Lung (tissue), 12 donors: ENCODE results near the gene DYRK1A. TPM values are rescaled to one million over a fixed set of nuclear protein-coding genes. Genes with fewer than 3 reads are reported as not detected.
A peak's percentile ranks its signal among the peaks of the same experiment; 100 is the strongest.

ENCODE experiments used
- ATAC-seq: fragments of 200-7000 bp; cut with Tn5 transposase; one replicate; pipeline ENCODE4 v1.9.1; 2020; ENCODE audit warnings: moderate number of reproducible peaks; ENCODE audit not compliant: insufficient read depth, low FRiP score
- DNase-seq, 3 donors: peaks; one replicate each; pipeline ENCODE4 v3.0.0-alpha.2; 2013 to 2017
- H3K27ac ChIP-seq, 2 donors: one replicate each; pipeline ENCODE4 v1.5.1; 2013; ENCODE audit warnings: mild to moderate bottlenecking in 2 of 2, moderate library complexity in 2 of 2, control low read depth in 1 of 2, inconsistent platforms in 1 of 2, low read depth in 1 of 2, low read length in 1 of 2
- H3K27me3 ChIP-seq, 3 donors: one replicate each; pipeline ENCODE4 v1.5.1; 2013; ENCODE audit warnings: low read length in 2 of 3; ENCODE audit not compliant: control insufficient read depth in 3 of 3, insufficient read depth in 3 of 3
- H3K36me3 ChIP-seq, 4 donors: one replicate each; pipeline ENCODE4 v1.5.1; 2013; ENCODE audit warnings: low read length in 4 of 4, mild to moderate bottlenecking in 1 of 4, moderate library complexity in 1 of 4; ENCODE audit not compliant: control insufficient read depth in 4 of 4, insufficient read depth in 4 of 4
- H3K4me1 ChIP-seq, 5 donors: one replicate each; pipeline ENCODE4 v1.5.1; 2013; ENCODE audit warnings: low read length in 5 of 5, mild to moderate bottlenecking in 2 of 5, moderate library complexity in 1 of 5; ENCODE audit not compliant: control insufficient read depth in 5 of 5, insufficient read depth in 5 of 5
- H3K4me3 ChIP-seq: one replicate; pipeline ENCODE4 v1.5.1; 2013; ENCODE audit warnings: mild to moderate bottlenecking, control low read depth, moderate library complexity
- H3K9ac ChIP-seq, 2 donors: one replicate each; pipeline ENCODE4 v1.5.1; 2013; ENCODE audit warnings: low read length in 2 of 2, control low read depth in 1 of 2; ENCODE audit not compliant: insufficient read depth in 1 of 2
- H3K9me3 ChIP-seq, 4 donors: one replicate each; pipeline ENCODE4 v1.5.1; 2013; ENCODE audit warnings: low read length in 3 of 4, mild to moderate bottlenecking in 1 of 4, moderate library complexity in 1 of 4; ENCODE audit not compliant: control insufficient read depth in 4 of 4, insufficient read depth in 3 of 4
- WGBS, 2 donors: extraction: QIAGEN DNeasy Blood & Tissue Kit; methylation state at CpG; one replicate each; pipeline ENCODE4 v1.1.7; 2013; 5-methylcytosine and 5-hydroxymethylcytosine counted together
- polyA plus RNA-seq, 2 donors: library from polyadenylated mRNA; stranded (reverse); fragments of 200-250 nt; gene quantifications; one replicate each; pipeline ENCODE4 v1.2.1, GENCODE V29; 2013
- total RNA-seq, 2 donors: library from RNA; depleted of rRNA in 1 of 2; stranded (reverse); fragments of >200 nt in 1 of 2; gene quantifications; one replicate each; pipeline ENCODE4 v1.2.1, GENCODE V29; 2014 to 2021
- TF ChIP-seq, protein P1 (sequence below): IDR thresholded peaks from 2 replicates; pipeline ENCODE4 v1.5.1; 2012; ENCODE audit warnings: mild to moderate bottlenecking; ENCODE audit errors: control extremely low read depth, extremely low read depth
- donor health status: control.
- donor health status: control.
- donor health status: Bipolar disorder and iron deficiency.
- donor health status: healthy.
- donor health status: DM: yes; HTN: yes; CAD: no.

DYRK1A gene
- total and polyA plus RNA-seq, 4 donors, result 22.1 to 149 (median 43.3) TPM

DNA sequence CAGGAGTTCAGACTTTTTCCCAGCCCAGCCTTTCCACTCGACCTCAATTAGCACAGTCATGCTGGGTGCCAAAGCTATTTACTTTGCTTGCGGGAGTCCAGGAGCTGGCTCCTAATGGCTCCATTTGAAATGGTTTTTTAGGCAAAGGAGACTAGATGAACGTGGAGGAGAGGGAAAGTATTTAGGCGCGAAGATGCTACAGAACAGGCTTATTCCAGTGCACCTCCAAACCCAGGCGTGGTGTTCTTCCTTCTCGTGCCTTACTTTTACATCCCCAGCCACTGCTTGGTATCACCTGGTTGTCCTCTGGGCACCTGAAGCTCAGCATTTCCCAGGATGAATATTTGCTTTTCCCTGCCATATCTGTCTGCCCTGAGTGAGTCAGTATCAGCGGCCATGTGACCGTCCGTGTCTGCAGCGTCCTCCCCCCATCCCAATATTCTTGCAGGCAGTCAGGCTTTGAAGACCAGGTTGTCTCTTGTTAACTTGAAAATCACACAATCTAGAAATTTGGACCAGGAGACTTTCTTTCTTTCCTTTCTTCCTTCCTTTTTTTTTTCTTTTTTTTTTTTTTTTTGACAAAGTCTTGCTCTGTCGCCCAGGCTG lies 198.5 kb downstream of the DYRK1A start:
- ATAC-seq, result no peak
- no peak for DNase-seq
- peak overlapping the region; percentile 74 to 95 for H3K27ac ChIP-seq
- H3K9ac ChIP-seq, result no peak overlapping the region
- H3K4me1 ChIP-seq, result peaks cover 0 to 9% (median 5%) of the 10 kb centered on the region in 5 donors
- TF ChIP-seq, protein P1, sequence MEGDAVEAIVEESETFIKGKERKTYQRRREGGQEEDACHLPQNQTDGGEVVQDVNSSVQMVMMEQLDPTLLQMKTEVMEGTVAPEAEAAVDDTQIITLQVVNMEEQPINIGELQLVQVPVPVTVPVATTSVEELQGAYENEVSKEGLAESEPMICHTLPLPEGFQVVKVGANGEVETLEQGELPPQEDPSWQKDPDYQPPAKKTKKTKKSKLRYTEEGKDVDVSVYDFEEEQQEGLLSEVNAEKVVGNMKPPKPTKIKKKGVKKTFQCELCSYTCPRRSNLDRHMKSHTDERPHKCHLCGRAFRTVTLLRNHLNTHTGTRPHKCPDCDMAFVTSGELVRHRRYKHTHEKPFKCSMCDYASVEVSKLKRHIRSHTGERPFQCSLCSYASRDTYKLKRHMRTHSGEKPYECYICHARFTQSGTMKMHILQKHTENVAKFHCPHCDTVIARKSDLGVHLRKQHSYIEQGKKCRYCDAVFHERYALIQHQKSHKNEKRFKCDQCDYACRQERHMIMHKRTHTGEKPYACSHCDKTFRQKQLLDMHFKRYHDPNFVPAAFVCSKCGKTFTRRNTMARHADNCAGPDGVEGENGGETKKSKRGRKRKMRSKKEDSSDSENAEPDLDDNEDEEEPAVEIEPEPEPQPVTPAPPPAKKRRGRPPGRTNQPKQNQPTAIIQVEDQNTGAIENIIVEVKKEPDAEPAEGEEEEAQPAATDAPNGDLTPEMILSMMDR, result no peak
- H3K4me3 ChIP-seq, result no peak overlapping the region
- H3K36me3 ChIP-seq, result no peaks in the 10 kb centered on the region
- H3K9me3 ChIP-seq, result peaks cover 0 to 4% (median 2%) of the 10 kb centered on the region in 4 donors
- no peaks in the 10 kb centered on the region for H3K27me3 ChIP-seq
- WGBS, 2 donors, result 78 to 80% methylated on average over 12 of the region's 12 CpGs

DNA sequence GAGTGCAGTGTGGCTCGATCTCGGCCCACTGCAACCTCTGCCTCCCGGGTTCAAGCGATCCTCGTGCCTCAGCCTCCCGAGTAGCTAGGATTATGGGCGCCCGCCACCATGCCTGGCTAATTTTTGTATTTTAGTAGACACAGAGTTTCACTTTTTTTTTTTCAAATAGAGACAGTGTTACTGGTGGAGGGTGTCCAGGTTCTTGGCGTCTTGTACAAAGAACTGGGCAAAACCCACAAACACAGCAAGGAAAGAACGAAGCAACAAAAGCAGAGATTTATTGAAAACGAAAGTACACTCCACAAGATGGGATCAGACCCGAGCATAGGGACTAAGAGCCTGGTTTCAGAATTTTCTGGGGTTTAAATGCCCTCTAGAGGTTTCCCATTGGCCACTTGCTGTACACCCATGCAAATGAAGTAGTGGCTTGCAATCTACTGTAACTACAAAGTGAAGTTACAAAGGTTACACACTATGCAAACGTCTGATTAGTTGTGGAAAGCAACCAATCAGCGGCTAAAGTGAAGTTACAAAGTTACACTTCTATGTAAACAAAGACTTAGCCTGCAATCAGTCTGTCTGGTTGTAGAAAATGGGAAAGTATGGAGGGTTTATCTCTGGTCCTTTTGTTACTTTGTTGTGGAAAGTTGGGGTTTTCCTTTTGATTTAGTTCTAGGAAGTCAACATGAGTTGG lies 199.1 kb downstream of the DYRK1A start:
- H3K27ac ChIP-seq, result peak overlapping the region in 1 of 2 donors; percentile 74
- TF ChIP-seq, protein P1, result no peak
- no peak overlapping the region for H3K4me3 ChIP-seq
- no peaks in the 10 kb centered on the region for H3K27me3 ChIP-seq
- H3K9me3 ChIP-seq, result peaks cover 0 to 4% (median 2%) of the 10 kb centered on the region in 4 donors
- H3K4me1 ChIP-seq, result peaks cover 0 to 9% (median 5%) of the 10 kb centered on the region in 5 donors
- DNase-seq (peak in 2 of 3 donors; percentile 34 to 37), ATAC-seq (no peak)
- no peaks in the 10 kb centered on the region for H3K36me3 ChIP-seq
- no peak overlapping the region for H3K9ac ChIP-seq
- WGBS, 2 donors, result 78 to 84% methylated on average over 14 of the region's 14 CpGs

DNA sequence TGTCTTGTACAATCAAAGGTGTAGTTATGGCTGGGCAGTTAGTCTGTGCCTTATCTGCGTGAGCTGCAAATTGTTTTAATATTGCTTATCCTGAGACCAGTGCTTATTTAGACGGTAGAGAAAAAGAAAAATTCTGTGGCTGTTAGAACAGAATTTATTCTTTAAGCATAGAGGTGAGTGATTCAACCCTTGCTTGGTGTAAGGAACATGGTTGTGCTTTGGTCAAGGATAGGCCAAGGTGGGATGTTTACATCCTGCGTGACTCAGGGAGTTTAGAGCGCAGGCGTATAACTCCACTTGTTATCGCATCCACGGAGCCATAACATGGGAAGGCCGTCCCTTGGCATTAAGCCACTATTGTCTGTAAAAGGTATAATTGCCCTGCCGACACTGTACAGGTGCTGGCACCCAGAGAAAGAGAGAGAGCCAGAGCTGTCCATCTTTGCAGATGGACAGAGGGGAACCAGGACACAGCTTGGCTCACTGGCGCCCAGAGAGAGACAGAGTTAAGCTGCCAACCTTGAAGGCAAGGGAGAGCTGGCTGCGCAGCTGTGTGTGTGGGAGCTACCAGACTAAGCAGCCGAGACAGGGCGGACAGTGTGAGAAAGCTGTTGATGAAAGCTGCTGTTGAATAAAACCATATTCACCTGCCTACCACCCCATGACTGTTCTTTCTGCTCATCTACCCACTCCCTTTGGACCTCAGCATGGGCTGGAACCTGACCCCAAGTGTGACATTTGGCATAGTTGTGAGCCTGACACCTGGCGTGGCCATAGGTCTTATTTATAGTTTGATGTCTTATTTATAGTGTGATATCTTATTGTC lies 200.4 kb downstream of the DYRK1A start:
- Histone ChIP-seq H3K9me3 (peaks cover 0 to 4% (median 2%) of the 10 kb centered on the region in 4 donors), H3K4me1 (peaks cover 0 to 9% (median 5%) of the 10 kb centered on the region in 5 donors), H3K27me3 (no peaks in the 10 kb centered on the region), H3K4me3 (no peak overlapping the region), H3K27ac (no peak overlapping the region), H3K9ac (no peak overlapping the region), H3K36me3 (no peaks in the 10 kb centered on the region)
- DNase-seq (no peak), ATAC-seq (no peak)
- WGBS, 2 donors, result 88 to 95% methylated on average over 14 of the region's 14 CpGs
- TF ChIP-seq, protein P1, result no peak
